Activated CD4-positive, CD25-positive, alpha-beta regulatory T cell treated with anti-CD3 and anti-CD28 coated beads, Interleukin-2, amount 50 U/mL, for 72 hours (primary cell): ENCODE results near the gene IFT27.

Experiments
- DNase-seq: peaks from one replicate; pipeline ENCODE4 v3.0.0; 2021

Gene IFT27

DNA sequence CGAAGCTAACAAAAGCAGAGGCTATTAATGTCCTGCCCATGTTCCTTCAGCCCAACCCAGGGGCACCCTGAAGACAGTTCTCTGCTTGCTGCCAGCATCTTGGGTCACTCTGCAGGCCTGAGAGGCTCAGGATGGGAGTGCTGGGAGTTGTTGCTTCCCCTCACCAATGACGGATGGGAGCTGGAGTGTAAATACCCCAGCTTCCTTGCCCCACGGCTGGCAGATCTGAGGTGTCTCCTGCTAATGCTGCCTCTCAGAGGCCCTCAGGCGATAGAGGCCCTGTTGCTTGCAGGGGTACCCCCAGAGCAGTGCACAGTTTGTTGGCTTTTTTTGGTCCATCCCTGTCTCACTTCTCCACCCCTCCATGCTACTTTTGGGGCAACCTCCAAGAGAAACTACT is 32.9 kb downstream of the IFT27 start:
- DNase-seq = no peak

- DNase-seq = no peak
These were observed 34.0 kb downstream of the IFT27 start for GRCh38 chr22:36741968-36742367.

DNA sequence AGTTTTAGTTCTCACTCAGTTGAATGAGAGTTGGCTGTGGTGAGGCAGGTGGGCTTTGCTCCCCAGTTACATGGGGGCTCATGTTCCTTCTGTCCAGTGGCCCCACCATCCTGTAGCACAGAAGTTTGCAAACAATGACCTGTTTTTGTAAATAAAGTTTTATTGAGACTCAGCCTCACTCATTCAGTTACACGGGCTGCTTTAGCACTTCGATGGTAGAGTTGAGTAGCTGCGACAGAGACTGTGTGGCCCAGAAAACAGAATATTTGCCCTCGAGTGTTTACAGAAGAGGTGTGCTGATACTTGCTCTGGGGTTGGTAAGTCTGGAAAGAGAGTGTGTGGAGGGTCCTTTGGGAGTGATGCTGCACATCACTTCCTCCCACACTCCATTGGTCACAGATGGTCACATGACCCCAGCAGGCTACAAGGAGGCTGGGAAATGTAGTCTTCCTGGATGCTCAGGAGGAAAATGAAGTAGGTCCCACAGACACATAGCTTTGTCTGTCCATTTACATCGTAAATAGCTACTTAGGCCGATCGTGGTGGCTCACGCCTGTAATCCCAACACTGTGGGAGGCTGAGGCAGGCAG is 34.6 kb downstream of the IFT27 start:
- DNase-seq = peak; percentile 23

- DNase-seq = no peak
These were observed 35.2 kb downstream of the IFT27 start for GRCh38 chr22:36740716-36741115.

- DNase-seq = no peak
These were observed 36.7 kb downstream of the IFT27 start for GRCh38 chr22:36739185-36739584.

DNA sequence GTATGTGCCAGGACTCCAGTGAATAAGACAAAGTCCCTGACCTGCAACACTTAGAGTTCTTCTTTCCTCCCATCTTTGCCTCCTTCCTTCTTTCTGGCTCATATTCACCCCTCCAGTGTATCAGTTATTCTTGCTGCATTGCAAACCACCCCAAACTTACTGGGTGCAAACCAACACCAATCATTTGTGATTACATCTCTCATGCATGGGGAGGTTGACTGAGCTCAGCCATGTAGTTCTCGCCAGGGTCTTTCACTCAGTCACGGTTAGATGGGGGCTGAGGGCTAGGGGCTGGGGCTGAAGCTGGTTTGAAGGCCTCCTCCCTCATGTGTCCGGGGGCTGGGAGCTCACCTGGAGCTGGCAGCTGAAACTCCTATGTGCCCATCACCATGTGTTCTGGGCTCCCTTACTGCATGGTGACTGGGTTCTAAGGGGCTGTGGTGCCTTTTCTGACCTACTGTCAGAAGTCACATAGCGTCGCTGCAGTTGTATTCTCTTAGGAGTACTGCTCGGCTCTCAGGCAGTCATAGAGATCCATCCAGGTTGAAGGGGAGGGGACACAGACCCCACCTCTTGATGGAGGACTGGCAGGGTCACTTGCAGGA is 37.4 kb downstream of the IFT27 start:
- DNase-seq = peak; percentile 8

GRCh38 chr22:36737776-36738175 is 38.1 kb downstream of the IFT27 start:
- peak; percentile 17 for DNase-seq

DNA sequence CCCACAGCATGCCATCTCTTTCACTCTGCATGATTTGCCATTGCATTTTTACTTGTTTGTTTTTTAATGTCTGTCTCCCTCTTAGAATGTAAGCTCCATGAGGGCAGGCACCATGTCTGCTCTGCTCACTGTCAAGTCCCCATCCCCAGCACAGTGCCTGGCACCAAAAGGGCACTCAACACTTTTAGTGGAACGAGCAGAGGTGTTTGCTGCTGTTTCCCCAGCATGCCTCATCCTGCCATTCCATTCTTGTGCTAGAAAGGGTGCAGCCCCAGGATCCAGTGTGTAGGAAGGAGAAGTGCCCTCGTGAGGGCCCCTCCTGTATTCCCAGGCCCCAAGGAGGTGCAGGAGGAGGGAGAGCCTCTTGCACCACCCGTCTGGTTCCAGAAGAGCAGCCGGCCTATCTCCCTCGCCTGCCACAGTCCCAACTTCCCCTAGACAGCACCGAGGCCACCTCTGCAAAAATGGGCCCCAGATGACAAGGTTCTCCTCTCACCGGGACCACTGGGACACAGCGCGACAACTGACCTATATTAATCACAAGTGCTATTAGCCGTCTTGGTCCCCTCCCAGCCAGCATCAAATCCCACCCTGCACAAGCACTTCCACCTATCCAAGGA is 39.1 kb downstream of the IFT27 start:
- DNase-seq = peak; percentile 5

DNA sequence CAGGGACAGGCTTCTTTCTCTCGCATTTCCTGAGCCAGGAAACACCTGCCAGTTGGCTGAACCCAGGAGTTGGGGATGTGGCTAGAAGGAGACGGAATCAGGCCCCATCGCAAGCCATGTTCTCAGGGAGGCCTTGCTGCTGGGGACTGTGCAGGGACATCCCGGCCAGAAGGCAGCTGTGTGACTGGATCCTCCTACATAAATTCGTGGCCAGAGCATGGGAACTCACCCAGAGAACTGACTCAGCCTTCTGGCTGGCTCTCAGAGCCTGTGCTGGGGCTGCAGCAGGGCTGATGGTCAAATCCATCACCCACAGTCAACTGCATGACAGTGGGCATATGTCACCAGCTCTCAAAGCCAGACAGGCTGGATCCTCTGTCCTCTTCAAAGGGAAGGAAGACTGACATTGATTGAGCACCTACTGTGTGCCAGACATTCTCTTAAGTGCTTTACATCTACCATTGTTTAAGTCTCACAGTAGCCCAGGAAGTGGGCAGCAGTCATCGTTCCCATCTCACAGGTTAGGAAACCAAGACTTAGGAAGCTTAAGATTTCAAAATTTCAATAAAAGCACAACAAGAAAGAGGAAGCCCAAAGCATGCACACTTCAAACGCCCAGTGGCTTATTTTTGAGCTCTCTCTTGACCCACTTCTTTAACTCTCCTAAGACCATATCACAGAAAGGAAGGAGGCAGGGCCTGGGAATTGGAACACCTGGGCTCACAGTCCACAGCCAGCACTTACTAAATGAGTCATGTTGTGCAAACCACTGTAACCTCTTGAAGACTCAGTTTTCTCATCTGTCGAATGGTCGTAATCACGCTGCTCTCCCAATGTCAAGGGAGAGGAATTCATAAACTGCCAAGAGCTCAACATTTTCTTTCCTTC is 41.5 kb downstream of the IFT27 start:
- DNase-seq = peak; percentile 26

DNA sequence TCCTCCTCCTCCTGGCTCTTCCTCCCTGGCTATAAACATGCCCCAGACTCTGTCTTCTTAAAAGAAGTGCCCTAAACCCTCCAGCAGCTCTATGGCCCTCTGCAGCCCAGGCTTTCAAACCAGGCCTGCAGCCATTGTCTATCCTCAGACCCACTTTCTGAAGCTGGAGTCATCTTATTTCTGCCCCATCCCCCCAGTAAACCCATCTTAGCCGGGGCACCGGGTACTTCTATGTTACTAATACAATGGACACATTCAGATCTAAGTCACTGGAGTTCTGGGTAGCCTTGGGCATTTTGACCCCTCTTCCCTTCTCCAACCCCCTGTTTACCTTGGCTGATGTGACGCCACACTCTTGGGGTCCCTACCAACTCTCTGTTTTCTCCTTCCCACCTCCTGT is 42.6 kb downstream of the IFT27 start:
- DNase-seq = peak; percentile 17

DNA sequence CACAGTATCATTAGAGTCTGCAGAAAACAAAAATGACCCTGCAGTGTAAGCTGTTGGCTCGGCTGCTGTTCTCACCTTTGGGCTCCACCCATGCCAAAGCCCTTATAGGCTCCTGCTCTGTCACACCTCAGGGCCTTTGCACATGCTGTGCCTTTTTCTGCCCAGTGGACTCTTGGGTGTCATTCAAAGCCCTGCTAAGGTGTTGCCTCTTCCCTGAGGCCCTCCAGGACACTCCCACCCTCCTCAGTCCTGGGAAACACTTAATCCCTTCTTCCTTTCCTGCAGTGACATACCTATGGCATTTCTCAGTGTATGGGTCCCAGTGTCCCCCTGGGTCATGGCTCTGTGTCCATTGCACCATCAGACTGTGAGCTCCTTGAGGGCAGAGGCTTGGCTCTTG is 43.3 kb downstream of the IFT27 start:
- DNase-seq = peak; percentile 15

- DNase-seq = peak; percentile 6
These were observed 44.0 kb downstream of the IFT27 start for GRCh38 chr22:36731916-36732315.

DNA sequence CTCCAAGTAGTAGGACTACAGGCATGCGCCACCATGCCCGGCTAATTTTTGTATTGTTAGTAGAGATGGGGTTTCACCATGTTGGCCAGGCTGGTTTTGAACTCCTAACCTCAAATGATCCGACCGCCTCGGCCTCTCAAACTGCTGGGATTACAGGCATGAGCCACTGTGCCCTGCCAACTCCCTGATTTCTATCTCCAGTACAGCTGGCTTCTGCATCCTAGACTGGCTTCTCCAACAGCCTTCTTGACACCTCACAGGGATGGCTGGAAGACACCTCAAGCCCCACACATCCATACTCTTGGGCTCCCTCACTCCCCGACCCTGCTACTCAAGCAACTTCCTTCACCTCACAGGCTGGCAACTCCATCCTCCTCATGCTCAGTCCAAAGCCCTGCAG is 44.6 kb downstream of the IFT27 start:
- peak; percentile 4 for DNase-seq

DNA sequence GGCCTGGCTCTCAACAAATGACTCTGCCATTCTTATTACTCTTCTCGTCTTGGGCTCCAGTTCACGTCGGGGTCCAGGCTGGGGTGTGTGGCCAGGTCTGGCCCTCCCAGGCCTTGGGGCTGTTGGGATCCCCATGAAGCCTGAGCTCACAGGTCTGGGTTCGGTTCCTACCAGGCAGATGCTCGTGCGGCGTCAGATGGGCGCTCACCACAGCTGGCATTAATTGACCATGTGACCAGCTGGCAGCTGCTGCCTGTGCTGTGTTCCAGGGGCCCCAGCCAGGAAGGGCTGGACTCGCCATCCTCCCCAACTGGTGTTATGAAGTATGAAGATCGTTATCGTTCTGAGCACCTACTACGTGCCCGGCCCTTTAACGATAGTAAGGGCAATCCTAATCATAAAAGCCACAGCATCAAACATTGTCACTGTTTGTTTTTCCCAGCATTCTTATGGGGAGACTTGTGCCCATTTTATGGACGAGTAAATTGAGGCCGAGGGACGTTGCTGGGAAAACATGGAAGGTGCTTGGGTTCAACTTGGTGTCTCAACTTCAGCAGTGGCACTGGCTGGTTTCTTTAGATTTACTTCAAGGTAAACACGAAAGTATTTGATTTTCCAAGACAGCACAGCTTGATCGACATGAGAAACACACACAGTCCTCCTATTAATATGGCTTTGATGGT is 45.6 kb downstream of the IFT27 start:
- DNase-seq = peak; percentile 28

- DNase-seq = peak; percentile 6
These were observed 46.6 kb downstream of the IFT27 start for GRCh38 chr22:36729321-36729720.

DNA sequence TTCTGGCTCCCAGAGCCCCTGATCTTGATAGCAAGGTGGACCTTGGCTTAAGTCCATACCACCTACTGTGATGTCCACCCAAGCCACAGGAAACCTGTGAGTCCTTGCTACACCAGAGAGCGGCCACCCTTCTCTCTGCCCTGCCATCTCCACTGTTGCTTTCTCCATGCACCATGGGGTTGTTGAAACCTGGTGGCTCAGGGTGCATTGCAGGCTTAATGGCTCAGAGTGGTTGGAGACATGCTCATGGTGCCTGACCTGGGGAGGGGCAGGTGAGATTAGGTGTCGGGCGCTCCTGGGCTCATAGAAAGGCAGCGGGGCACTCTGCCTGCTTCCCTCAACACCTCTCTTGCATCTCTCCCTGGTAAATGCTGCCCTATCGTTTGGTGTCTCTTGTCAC is 47.4 kb downstream of the IFT27 start:
- peak; percentile 19 for DNase-seq

DNA sequence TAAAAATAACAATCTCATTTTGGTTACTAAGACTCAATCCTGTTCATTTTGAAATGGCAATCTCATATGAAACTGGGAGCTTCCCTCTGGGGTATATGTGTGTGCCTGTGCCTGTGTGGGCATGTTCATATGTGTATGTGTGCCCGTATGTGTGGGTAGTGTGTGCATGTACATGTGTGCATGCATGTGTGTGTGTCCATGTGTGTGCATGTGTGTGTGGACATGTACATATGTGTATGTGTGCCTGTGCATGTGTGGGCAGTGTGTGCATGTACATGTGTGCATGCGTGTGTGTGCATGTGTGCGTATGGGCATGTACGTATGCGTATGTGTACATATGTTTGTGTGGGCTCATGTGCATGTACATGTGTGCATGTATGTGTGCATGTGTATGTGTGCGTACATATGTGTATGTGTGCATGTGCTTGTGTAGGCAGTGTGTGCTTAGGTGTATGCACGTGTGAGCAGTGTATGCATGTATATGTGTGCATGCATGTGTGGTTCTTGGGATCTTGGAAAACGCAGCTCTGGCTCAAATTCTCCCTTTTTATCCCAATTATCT is 47.9 kb downstream of the IFT27 start:
- peak; percentile 7 for DNase-seq

GRCh38 chr22:36727110-36727509 is 48.8 kb downstream of the IFT27 start:
- no peak for DNase-seq

- peak; percentile 17 for DNase-seq
These were observed 49.9 kb downstream of the IFT27 start for GRCh38 chr22:36726007-36726380.

DNA sequence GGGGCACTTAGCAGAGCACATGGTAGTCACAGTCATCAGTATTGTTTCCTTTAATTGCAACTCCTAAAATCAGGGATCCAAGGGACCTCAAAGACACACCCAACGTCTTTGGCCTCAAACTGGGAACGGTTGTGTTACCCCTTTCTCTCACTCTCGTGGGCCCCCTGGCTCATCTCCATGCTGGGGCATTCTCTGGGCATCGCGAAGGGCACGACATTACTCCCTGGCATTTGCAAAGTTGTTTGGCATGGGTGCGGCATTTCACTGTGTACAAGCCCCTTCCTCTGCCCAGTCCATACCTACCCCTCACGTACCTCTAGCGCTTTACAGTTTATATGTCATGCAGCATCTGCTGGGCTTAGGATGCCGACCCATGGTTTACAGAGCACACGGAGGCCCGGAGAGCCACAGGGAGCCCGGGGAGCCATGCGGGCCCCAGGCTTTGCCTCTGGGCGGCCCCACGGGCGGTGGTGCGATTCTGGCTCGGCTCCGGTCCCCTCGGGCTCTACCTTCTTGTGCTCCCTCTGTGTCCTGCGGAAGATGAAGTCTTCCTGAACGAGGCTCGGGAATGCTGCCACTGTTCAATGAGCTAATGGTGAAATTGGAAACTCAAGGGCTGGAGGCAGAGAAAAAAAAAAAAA is 50.4 kb downstream of the IFT27 start:
- DNase-seq = peak; percentile 13

- peak; percentile 11 for DNase-seq
These were observed 51.1 kb downstream of the IFT27 start for GRCh38 chr22:36724836-36725235.

DNA sequence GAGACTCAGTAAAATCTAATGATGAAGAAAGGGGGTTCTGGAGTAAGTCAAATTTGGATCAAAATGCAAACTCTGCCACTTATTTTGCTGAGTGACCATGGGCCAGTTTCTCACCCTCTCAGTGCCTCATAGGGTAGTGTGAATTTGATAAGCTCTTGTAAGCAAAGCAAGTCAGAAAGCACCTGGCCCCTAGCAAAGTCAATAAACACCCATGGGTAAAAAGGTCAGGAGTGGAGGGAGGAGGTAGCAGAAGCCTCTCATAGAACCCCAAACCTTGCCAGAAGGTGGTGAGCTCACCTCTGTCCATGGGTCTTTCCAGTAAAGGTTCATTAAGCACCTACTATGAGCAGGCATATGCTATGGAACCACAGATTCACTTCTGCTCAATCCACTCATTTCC is 53.9 kb downstream of the IFT27 start:
- DNase-seq = no peak
